K562 treated with DMSO at 1 percent for 4 hours (cell line): ENCODE data around the gene UBE2D4. TPM values are rescaled to one million over a fixed set of nuclear protein-coding genes. Genes with fewer than 3 reads are reported as not detected.

Experiments used
- total RNA-seq: library from RNA; unstranded; fragments of 300-600 nt; gene quantifications from 2 replicates; pipeline ENCODE4 v1.2.3, GENCODE V29; 2022; ENCODE audit not compliant: insufficient read depth

The UBE2D4 gene
- total RNA-seq: 7.9 and 14.8 TPM in 2 replicates

DNA sequence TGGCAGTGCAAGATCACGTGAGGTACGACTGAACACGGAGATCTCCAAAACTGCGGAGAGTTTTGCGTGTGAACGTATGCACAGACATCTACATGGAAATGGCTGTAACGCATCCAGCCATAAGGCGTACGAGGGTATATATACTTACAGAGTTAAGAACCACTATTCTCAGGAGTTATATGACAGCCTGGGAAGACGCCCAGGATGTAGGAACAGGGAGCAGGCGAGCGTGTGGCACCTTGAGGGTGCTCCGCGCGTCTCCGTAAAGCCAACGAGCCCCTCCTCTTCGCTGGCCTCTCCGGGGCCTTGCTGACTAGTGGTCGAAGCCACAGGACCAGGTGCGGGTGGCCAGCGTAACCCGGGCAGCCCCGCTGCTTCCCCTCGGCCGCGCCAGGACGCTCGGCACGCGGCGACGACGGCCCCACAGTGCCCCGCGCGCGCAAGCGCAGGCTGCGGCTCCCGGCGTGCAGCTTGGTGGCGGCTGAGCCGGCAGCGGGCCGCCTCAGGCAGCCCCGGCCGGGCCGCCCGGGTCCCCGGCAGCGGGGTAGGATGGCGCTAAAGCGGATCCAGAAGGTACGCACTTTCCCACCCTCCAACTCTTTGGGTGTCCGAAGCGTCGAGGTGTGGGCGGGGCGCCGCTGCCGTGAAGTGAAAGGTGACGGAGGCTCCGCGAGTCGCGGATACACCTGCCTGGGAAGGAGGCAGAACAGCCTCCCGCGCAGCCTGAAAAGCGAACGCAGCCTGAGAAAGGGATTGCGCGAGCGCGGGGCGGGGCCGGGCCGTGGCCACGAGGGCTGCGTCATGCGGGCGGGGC, at the start of gene UBE2D4:
Gene UBE2D4, plus strand, starts transcription at position 453 of the 814 bp plus-strand sequence. Its CDS starts 97 bp downstream, at position 550.

GRCh38 chr7:43906331-43907010, 19.8 kb upstream of the UBE2D4 start, which contains the start of gene URGCP:
TSS of gene URGCP (minus strand) at chr7:43906596. CDS start at chr7:43906575, 21 bp downstream.

GRCh38 chr7:43997532-43997931, 71.3 kb downstream of the UBE2D4 start, which contains the start of gene SPDYE1:
TSS of gene SPDYE1 (plus strand) at chr7:43997897. CDS start at chr7:43999950, 2,053 bp downstream.

Other genes starting within 250 kb of the UBE2D4 start
- gene COA1, start 196.9 kb upstream of the UBE2D4 start, total RNA-seq: 145 and 156 TPM in 2 replicates
- gene BLVRA, start 167.8 kb upstream of the UBE2D4 start, total RNA-seq: 162 and 202 TPM in 2 replicates
- gene MRPS24, start 56.9 kb upstream of the UBE2D4 start, total RNA-seq: 242 and 278 TPM in 2 replicates
- 16.1 and 18.6 TPM in 2 replicates for gene URGCP, start 19.8 kb upstream of the UBE2D4 start, total RNA-seq
- gene SPDYE1, start 71.5 kb downstream of the UBE2D4 start, total RNA-seq: not detected in 2 replicates
- gene DBNL, start 118.3 kb downstream of the UBE2D4 start, total RNA-seq: 35.0 and 40.7 TPM in 2 replicates
- gene PGAM2, start 139.1 kb downstream of the UBE2D4 start, total RNA-seq: not detected in 2 replicates
- 6.3 and 8.4 TPM in 2 replicates for gene POLM, start 156.1 kb downstream of the UBE2D4 start, total RNA-seq
- 0.42 and 0.84 TPM in 2 replicates for gene AEBP1, start 177.9 kb downstream of the UBE2D4 start, total RNA-seq
- gene POLD2, start 197.1 kb downstream of the UBE2D4 start, total RNA-seq: 146 and 183 TPM in 2 replicates
- gene MYL7, start 214.9 kb downstream of the UBE2D4 start, total RNA-seq: not detected in 2 replicates